Measurements from ENCODE around the gene SLC35F3. TPM values are rescaled to one million over a fixed set of nuclear protein-coding genes. Genes with fewer than 3 reads are reported as not detected.

Gene SLC35F3
- total and polyA plus RNA-seq, 4 donors: 0.01 to 0.37 (median 0.08) TPM; not detected in 1

DNA sequence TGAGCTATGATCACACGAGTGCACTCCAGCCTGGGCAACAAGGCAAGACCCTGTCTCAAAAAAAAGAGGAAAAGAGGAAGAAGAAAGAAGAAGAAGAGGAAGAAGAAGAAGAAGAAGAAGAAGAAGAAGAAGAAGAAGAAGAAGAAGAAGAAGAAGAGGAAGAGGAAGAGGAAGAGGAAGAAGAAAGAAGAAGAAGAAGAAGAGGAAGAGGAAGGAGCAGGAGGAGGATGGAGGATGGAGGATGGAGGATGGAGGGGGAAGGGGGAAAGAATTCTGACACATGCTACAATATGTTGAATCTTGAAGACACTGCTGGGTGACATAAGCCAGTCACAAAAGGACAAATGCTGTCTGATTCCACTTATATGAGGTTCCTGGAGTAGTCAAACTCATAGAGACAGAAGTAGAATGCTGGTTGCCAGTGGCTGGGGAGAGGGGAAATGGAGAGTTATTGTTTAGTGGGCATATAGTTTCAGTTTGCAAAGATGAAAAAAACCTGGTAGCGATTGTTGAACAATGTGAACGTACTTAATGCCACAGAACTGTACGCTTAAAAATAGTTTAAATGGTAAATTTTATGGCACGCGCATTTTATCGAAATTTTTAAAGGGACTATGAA lies 421.5 kb downstream of the SLC35F3 start (continued):
- TF ChIP-seq, protein P1, sequence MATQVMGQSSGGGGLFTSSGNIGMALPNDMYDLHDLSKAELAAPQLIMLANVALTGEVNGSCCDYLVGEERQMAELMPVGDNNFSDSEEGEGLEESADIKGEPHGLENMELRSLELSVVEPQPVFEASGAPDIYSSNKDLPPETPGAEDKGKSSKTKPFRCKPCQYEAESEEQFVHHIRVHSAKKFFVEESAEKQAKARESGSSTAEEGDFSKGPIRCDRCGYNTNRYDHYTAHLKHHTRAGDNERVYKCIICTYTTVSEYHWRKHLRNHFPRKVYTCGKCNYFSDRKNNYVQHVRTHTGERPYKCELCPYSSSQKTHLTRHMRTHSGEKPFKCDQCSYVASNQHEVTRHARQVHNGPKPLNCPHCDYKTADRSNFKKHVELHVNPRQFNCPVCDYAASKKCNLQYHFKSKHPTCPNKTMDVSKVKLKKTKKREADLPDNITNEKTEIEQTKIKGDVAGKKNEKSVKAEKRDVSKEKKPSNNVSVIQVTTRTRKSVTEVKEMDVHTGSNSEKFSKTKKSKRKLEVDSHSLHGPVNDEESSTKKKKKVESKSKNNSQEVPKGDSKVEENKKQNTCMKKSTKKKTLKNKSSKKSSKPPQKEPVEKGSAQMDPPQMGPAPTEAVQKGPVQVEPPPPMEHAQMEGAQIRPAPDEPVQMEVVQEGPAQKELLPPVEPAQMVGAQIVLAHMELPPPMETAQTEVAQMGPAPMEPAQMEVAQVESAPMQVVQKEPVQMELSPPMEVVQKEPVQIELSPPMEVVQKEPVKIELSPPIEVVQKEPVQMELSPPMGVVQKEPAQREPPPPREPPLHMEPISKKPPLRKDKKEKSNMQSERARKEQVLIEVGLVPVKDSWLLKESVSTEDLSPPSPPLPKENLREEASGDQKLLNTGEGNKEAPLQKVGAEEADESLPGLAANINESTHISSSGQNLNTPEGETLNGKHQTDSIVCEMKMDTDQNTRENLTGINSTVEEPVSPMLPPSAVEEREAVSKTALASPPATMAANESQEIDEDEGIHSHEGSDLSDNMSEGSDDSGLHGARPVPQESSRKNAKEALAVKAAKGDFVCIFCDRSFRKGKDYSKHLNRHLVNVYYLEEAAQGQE (IDR thresholded peaks at IDR 0.05): no peak

DNA sequence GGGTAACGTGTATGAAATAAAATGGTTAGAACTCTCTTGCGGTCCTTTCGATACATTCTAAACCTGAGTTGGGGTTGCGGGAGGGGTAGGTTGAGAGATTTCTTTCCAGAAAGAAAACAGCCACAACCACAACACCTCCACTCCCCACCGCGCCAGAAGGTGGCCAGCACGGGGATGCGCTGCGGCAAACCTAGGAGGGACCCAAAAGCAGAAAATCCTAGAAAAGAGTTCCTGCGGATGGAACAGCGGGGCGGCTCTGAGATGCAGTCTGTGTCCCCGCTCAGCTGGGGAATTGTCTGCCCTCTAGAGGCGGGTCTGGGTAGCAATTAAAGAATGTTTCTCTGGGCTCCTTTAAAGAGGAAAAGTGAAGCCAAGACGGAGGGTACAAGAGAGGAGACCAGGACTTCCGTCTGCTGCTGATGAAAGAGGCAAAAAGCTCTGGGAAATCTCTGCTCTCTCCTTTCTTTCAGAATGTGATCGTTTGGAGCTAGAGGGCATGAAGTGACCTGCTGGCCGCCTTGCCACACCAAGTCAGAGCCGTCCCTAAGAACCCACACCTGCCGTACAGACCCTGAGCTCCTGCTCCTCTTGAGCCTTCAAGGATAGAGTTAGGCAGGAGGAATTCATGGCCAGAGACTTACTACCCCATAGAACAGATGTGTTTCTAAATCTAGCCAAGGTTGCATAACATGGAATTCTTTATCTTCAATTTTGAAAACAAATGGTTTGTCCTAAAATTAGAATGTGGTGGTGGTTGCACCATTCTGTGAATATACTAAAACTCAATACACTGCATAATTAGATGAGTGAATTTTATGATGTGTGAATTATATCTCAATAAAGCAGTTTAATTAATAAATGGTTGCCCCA lies 422.3 kb downstream of the SLC35F3 start:
- no peaks in the 10 kb centered on the region for H3K9me3 ChIP-seq (ENCODE audit: control insufficient read depth in 4 of 4, low read length in 3 of 4)
- 33% methylated on average over 20 of the region's 20 CpGs for WGBS
- TF ChIP-seq ATF3 (IDR thresholded peaks at IDR 0.05) (no peak), MAX (IDR thresholded peaks at IDR 0.05) (no peak), CTCF (IDR thresholded peaks at IDR 0.05; ENCODE audit: low read depth, low read length, missing input control) (peak; percentile 62), RAD21 (IDR thresholded peaks at IDR 0.05) (peak; percentile 73 to 81)
- no peak overlapping the region for H3K27ac ChIP-seq (ENCODE audit: low read depth in 1 of 2, low read length in 2 of 2)
- H3K27me3 ChIP-seq (ENCODE audit: control insufficient read depth in 4 of 4, insufficient read depth in 4 of 4, low read length in 3 of 4): no peaks in the 10 kb centered on the region
- DNase-seq (ENCODE audit: low spot score): peak; percentile 51
- H3K4me1 ChIP-seq (ENCODE audit: control insufficient read depth in 4 of 4, insufficient read depth in 4 of 4, low read length in 3 of 4): peaks cover 0 to 12% (median 1%) of the 10 kb centered on the region in 4 donors
- H3K36me3 ChIP-seq (ENCODE audit: control insufficient read depth in 4 of 4, insufficient read depth in 3 of 4, low read depth in 1 of 4, low read length in 3 of 4): no peaks in the 10 kb centered on the region
- no peak overlapping the region for H3K9ac ChIP-seq (ENCODE audit: low read depth in 1 of 2, low read length in 2 of 2)
- peak overlapping the region in 1 of 3 donors; percentile 19 for H3K4me3 ChIP-seq (ENCODE audit: low read depth in 1 of 3, low read length in 3 of 3)

GRCh38 chr1:234327577-234328164 lies 423.2 kb downstream of the SLC35F3 start:
- no peak overlapping the region for H3K4me3 ChIP-seq (ENCODE audit: low read depth in 1 of 3, low read length in 3 of 3)
- WGBS: 63% methylated on average over 9 of the region's 9 CpGs
- no peaks in the 10 kb centered on the region for H3K9me3 ChIP-seq (ENCODE audit: control insufficient read depth in 4 of 4, low read length in 3 of 4)

More at GRCh38 chr1:234327577-234328164, 423.2 kb downstream of the SLC35F3 start:
- H3K27ac ChIP-seq (ENCODE audit: low read depth in 1 of 2, low read length in 2 of 2): no peak overlapping the region
- TF ChIP-seq GABPA (IDR thresholded peaks at IDR 0.05 in 1 of 2, conservative IDR thresholded peaks at IDR 0.05 in 1 of 2) (no peak), FOXA1 (IDR thresholded peaks at IDR 0.05) (no peak), MAX (IDR thresholded peaks at IDR 0.05) (no peak), HNF4A (conservative IDR thresholded peaks at IDR 0.05) (peak in 1 of 2 donors; percentile 31), TAF1 (conservative IDR thresholded peaks at IDR 0.05) (no peak)
- H3K4me1 ChIP-seq (ENCODE audit: control insufficient read depth in 4 of 4, insufficient read depth in 4 of 4, low read length in 3 of 4): peaks cover 0 to 12% (median 1%) of the 10 kb centered on the region in 4 donors
- H3K27me3 ChIP-seq (ENCODE audit: control insufficient read depth in 4 of 4, insufficient read depth in 4 of 4, low read length in 3 of 4): no peaks in the 10 kb centered on the region
- no peak overlapping the region for H3K9ac ChIP-seq (ENCODE audit: low read depth in 1 of 2, low read length in 2 of 2)
- DNase-seq (ENCODE audit: low spot score): no peak
- H3K36me3 ChIP-seq (ENCODE audit: control insufficient read depth in 4 of 4, insufficient read depth in 3 of 4, low read depth in 1 of 4, low read length in 3 of 4): no peaks in the 10 kb centered on the region
